WTC11 (cell line): Measurements from ENCODE around the gene RSRP1.

Experiments used
- TF ChIP-seq, protein P1 (sequence below): fragments of 200-600 bp; IDR thresholded peaks from 2 replicates; pipeline ENCODE4 v1.8.0; 2022; ENCODE audit warnings: antibody characterized with exemption
- TF ChIP-seq, protein P2 (sequence below): sonication (generic); formaldehyde crosslinking; IDR thresholded peaks from 2 replicates; pipeline ENCODE4 v1.8.0; 2022; ENCODE audit warnings: mild to moderate bottlenecking, missing genetic modification reagents

DNA sequence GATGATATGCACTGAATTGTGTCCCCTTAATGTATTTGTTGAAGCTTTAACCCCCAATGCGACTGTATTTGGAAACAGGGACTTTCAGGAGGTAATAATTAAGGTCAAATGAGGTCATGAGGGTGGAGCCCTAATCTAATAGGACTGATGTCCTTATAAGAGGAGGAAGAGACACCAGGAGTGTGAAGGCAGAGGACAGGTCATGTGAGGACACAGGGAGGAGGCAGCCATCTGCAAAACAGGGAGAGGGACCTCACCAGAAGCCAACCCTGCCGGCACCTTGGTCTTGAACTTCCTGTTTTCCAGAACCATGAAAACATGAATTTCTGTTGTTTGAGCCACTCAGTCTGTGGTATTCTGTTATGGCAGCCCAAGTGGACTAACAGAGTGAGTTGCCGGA is 30.2 kb downstream of the RSRP1 start:
- TF ChIP-seq, protein P1, sequence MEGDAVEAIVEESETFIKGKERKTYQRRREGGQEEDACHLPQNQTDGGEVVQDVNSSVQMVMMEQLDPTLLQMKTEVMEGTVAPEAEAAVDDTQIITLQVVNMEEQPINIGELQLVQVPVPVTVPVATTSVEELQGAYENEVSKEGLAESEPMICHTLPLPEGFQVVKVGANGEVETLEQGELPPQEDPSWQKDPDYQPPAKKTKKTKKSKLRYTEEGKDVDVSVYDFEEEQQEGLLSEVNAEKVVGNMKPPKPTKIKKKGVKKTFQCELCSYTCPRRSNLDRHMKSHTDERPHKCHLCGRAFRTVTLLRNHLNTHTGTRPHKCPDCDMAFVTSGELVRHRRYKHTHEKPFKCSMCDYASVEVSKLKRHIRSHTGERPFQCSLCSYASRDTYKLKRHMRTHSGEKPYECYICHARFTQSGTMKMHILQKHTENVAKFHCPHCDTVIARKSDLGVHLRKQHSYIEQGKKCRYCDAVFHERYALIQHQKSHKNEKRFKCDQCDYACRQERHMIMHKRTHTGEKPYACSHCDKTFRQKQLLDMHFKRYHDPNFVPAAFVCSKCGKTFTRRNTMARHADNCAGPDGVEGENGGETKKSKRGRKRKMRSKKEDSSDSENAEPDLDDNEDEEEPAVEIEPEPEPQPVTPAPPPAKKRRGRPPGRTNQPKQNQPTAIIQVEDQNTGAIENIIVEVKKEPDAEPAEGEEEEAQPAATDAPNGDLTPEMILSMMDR = no peak
- TF ChIP-seq, protein P2, sequence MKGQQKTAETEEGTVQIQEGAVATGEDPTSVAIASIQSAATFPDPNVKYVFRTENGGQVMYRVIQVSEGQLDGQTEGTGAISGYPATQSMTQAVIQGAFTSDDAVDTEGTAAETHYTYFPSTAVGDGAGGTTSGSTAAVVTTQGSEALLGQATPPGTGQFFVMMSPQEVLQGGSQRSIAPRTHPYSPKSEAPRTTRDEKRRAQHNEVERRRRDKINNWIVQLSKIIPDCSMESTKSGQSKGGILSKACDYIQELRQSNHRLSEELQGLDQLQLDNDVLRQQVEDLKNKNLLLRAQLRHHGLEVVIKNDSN (CRISPR knock-in tag) = no peak
